Fibroblast of pulmonary artery (primary cell): Measurements from ENCODE around the gene RUNX2.

Source experiments
- DNase-seq: peaks from one replicate; pipeline ENCODE4 v3.0.0-alpha.2; 2010; ENCODE audit warnings: low read depth
- H3K4me3 ChIP-seq: replicated peaks from 2 replicates; pipeline ENCODE4 v1.5.1; 2011; ENCODE audit warnings: low read depth, mild to moderate bottlenecking, control low read depth, low read length, moderate library complexity
- TF ChIP-seq, protein P1 (sequence below): IDR thresholded peaks from 2 replicates; pipeline ENCODE4 v1.5.1; 2011; ENCODE audit warnings: mild to moderate bottlenecking, control low read depth, low read length, inconsistent platforms; ENCODE audit errors: missing control alignments

The RUNX2 gene

DNA sequence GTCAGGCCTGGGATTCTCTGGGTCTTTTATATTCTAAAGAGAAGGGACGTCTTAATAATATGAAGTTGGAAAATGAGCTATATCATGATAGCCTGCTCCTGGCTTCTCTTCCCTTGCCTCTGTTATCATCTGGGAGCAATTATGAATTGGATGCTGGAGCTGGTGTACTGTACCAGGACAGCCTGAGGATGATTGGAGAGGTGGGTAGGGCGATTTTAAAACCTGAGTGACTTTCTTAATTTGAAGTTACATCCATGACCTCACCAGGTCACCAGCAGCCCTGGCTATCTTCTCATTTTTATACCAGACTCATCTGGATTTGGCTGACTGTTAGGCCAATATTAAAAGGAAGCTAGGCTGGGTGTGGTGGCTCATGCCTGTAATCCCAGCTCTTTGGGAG, 369.9 kb downstream of the RUNX2 start:
- no peak for DNase-seq
- TF ChIP-seq, protein P1, sequence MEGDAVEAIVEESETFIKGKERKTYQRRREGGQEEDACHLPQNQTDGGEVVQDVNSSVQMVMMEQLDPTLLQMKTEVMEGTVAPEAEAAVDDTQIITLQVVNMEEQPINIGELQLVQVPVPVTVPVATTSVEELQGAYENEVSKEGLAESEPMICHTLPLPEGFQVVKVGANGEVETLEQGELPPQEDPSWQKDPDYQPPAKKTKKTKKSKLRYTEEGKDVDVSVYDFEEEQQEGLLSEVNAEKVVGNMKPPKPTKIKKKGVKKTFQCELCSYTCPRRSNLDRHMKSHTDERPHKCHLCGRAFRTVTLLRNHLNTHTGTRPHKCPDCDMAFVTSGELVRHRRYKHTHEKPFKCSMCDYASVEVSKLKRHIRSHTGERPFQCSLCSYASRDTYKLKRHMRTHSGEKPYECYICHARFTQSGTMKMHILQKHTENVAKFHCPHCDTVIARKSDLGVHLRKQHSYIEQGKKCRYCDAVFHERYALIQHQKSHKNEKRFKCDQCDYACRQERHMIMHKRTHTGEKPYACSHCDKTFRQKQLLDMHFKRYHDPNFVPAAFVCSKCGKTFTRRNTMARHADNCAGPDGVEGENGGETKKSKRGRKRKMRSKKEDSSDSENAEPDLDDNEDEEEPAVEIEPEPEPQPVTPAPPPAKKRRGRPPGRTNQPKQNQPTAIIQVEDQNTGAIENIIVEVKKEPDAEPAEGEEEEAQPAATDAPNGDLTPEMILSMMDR, result no peak
- no peak overlapping the region for H3K4me3 ChIP-seq

DNA sequence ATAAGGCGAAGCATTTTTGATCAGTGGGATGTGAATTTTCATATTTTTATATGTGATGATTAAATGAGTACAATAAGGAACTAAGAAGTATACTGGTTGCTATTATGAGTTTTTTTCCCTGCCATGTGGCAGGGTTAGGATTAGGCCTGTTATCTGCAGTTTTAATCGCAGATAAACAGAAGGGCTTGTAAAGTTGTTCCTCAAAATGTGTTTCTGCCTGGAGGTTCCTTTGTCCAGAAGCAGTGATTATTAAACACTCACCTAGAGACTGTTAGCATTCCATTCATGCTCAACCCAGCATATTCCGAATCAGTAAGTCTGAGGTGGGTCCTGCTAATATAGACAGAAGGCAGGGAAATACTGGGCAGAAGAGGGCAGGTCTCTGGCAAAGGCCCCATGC, 371.5 kb downstream of the RUNX2 start:
- TF ChIP-seq, protein P1, result no peak
- no peak overlapping the region for H3K4me3 ChIP-seq
- no peak for DNase-seq

- TF ChIP-seq, protein P1, result no peak
- DNase-seq, result peak; percentile 25
- H3K4me3 ChIP-seq, result no peak overlapping the region
Observed at GRCh38 chr6:45702849-45703739, 375.0 kb downstream of the RUNX2 start.

DNA sequence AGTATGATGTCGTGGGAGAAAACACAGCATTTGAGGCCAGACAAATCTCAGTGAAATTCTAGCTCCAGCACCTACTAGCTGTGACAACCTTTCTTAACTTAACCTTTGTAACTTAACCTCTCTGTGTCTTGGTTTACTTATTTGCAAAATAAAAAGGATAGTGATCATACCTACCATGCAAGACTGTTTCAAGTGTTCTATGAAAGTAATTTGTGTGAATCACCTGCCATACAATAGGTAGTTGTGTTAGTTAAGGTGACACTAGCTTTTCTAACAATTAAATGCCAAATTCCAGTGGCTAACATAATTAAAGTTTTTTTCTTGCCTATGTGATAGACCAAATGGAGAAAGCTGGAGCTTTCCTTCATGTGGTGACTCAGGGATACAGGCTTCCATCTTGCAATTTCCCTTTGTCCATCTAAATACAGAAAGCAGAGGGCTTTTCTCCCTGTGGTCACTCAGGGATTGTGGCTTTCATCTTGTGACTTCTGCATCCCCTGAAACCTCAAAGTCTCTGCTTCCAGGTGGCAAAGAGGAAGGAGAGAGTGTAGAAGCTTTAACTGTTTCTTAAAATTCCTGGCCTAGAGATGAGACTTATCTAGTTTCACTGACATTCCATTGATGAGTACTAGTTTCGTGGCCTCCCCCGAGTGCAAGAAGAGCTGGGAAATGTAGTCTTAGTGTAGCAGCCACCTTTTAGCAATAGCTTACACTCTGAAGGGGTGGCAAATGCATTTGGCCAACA, 376.1 kb downstream of the RUNX2 start:
- TF ChIP-seq, protein P1, result no peak
- no peak for DNase-seq
- no peak overlapping the region for H3K4me3 ChIP-seq

DNA sequence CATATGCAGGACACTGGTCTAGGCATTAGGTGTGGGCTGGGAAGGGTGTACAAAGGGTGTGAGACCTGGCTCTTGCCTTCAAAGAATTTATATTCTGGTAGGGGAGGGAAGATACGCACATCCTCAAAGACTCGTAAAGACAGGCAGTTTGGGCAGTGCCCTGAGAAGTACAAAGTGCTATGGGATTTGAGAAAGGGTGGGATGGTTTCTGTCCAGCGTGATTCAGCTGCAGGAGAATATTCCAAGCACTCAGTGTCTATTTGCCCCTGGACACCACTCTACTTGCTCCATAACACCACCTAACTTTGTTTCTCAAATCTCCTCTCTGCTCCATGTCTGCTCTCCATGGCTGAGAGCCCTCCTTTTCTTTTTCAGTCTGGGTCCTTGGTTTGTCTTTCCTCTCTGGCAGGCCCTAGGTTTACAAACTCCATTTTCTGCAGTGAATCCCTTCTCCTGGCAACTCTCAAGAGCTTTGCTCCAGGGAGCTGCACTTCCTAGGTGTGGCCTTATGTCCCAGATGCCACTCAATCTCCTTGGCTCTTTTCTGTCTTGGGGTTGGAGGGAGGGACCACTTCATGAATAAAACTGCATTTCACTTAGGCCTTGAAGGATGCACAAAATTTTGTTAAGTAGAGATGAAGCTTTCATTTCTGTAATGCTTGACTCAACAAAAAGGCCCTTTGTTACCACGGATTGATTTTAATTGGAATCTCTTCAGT, 377.2 kb downstream of the RUNX2 start:
- DNase-seq, result no peak
- TF ChIP-seq, protein P1, result no peak
- no peak overlapping the region for H3K4me3 ChIP-seq

DNA sequence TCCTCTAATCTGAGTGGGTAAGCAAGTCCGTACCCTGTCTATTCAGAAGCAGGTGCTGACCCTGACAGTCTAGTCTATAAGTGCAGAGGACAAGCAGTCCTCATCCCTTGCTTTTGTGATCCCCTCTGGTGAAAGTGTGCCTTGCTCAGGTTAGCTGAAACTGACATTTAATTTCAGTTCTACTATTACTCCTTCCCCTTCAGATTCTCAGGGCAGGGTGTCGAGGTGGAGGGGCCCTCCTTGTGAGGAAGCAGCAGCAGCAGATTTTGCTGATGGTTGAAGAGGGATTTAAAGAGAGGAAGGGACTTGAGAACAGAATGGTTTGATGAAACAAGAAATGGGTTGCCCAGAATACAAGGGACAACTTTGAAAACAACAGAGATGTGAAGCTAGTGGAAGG, 378.2 kb downstream of the RUNX2 start:
- no peak overlapping the region for H3K4me3 ChIP-seq
- TF ChIP-seq, protein P1, result no peak
- no peak for DNase-seq
